CD4-positive, alpha-beta T cell treated with Interleukin-1 beta for 1 hour (primary cell): ENCODE data around the gene USP17L26.
"Not testable (repeated sequence)": the region's sequence is repeated elsewhere in the genome, so short reads cannot be mapped to it uniquely, and the experiment has no call there.

ENCODE experiments used
- DNase-seq, 2 donors: peaks; one replicate each; pipeline ENCODE4 v3.0.0-alpha.2; 2020 to 2022

USP17L26 gene

GRCh38 chr4:9334358-9334757 is at the start of gene USP17L26:
Gene USP17L26 (plus strand): TSS chr4:9334658. CDS start chr4:9334658, 0 bp downstream.
- DNase-seq: not testable (repeated sequence)

GRCh38 chr4:9324191-9324590 is 10.3 kb upstream of the USP17L26 start:
- DNase-seq: peak in 1 of 2 donors; percentile 2

GRCh38 chr4:9324865-9325264 is 9.6 kb upstream of the USP17L26 start, which contains the start of gene USP17L24:
Gene USP17L24 (plus strand): TSS chr4:9325165. CDS start chr4:9325165, 0 bp downstream.
- DNase-seq: not testable (repeated sequence)

- DNase-seq: not testable (repeated sequence)
These were observed 4.8 kb upstream of the USP17L26 start, which contains the start of gene USP17L25 for GRCh38 chr4:9329611-9330010. Gene USP17L25 (plus strand): TSS chr4:9329911. CDS start chr4:9329911, 0 bp downstream.

- not testable (repeated sequence) for DNase-seq
These were observed 4.6 kb downstream of the USP17L26 start, which contains the start of gene USP17L5 for GRCh38 chr4:9339103-9339502. Gene USP17L5 (plus strand): TSS chr4:9339403. CDS start chr4:9339403, 0 bp downstream.

- not testable (repeated sequence) for DNase-seq
These were observed 9.4 kb downstream of the USP17L26 start, which contains the start of gene USP17L27 for GRCh38 chr4:9343848-9344247. Gene USP17L27 (plus strand): TSS chr4:9344148. CDS start chr4:9344148, 0 bp downstream.

GRCh38 chr4:9348593-9348992 is 14.1 kb downstream of the USP17L26 start, which contains the start of gene USP17L28:
Gene USP17L28 (plus strand): TSS chr4:9348893. CDS start chr4:9348893, 0 bp downstream.
- not testable (repeated sequence) for DNase-seq

- DNase-seq: peak in 1 of 2 donors; percentile 6
These were observed 16.4 kb downstream of the USP17L26 start for GRCh38 chr4:9350866-9351265.

- DNase-seq: not testable (repeated sequence)
These were observed 18.9 kb downstream of the USP17L26 start, which contains the start of gene USP17L29 for GRCh38 chr4:9353338-9353737. Gene USP17L29 (plus strand): TSS chr4:9353638. CDS start chr4:9353638, 0 bp downstream.

- not testable (repeated sequence) for DNase-seq
These were observed 28.4 kb downstream of the USP17L26 start, which contains the start of gene USP17L30 for GRCh38 chr4:9362829-9363228. Gene USP17L30 (plus strand): TSS chr4:9363129. CDS start chr4:9363129, 0 bp downstream.

GRCh38 chr4:9379881-9380280 is 45.4 kb downstream of the USP17L26 start:
- not testable (repeated sequence) for DNase-seq

- DNase-seq: peak; percentile 60 to 62
These were observed 46.6 kb downstream of the USP17L26 start for GRCh38 chr4:9381012-9381534.

- DNase-seq: no peak
These were observed 49.7 kb downstream of the USP17L26 start for GRCh38 chr4:9384126-9384525.
